NT2/D1 (cell line): Measurements from ENCODE around the gene GFPT1.

Experiments
- YY1 ChIP-seq: IDR thresholded peaks from 2 replicates; pipeline ENCODE4 v1.6.1; 2011; ENCODE audit not compliant: insufficient read length, insufficient read depth
- ZNF274 ChIP-seq: IDR thresholded peaks from 2 replicates; pipeline ENCODE4 v1.6.1; 2011; ENCODE audit warnings: mild to moderate bottlenecking, low read depth, low read length

GRCh38 chr2:69356471-69356870, 30.6 kb downstream of the GFPT1 start:
- no peak for TF ChIP-seq ZNF274
- no peak for TF ChIP-seq YY1
